Tibial nerve (tissue), 4 donors: ENCODE results near the gene LMBR1. TPM values are rescaled to one million over a fixed set of nuclear protein-coding genes. Genes with fewer than 3 reads are reported as not detected.
"Not testable (repeated sequence)": the region's sequence is repeated elsewhere in the genome, so short reads cannot be mapped to it uniquely, and the experiment has no call there.

ENCODE experiments used
- DNase-seq, 2 donors: peaks; one replicate each; pipeline ENCODE4 v3.0.0-alpha.2; 2019; ENCODE audit warnings: low spot score in 2 of 2
- H3K27ac ChIP-seq, 4 donors: fragments of 200-600 bp; sonication (generic) in 3 of 4; one replicate each; pipeline ENCODE4 v1.5.1; 2017 to 2019; ENCODE audit warnings: mild to moderate bottlenecking in 1 of 4
- H3K27me3 ChIP-seq, 2 donors: fragments of 200-600 bp; sonication (generic) in 1 of 2; one replicate each; pipeline versions ENCODE4 v1.5.1 to v1.6.0; 2017 to 2019
- H3K36me3 ChIP-seq, 3 donors: fragments of 200-600 bp; sonication (generic); one replicate each; pipeline ENCODE4 v1.5.1; 2018 to 2019
- H3K4me1 ChIP-seq, 4 donors: fragments of 200-600 bp; sonication (generic) in 3 of 4; one replicate each; pipeline ENCODE4 v1.5.1; 2017 to 2019
- H3K4me3 ChIP-seq, 4 donors: fragments of 200-600 bp; sonication (generic) in 3 of 4; one replicate each; pipeline ENCODE4 v1.5.1; 2017 to 2019; ENCODE audit warnings: mild to moderate bottlenecking in 1 of 4, moderate library complexity in 1 of 4
- H3K9me3 ChIP-seq, 4 donors: fragments of 200-600 bp; sonication (generic) in 3 of 4; one replicate each; pipeline ENCODE4 v1.5.1; 2017 to 2019
- CTCF ChIP-seq, 5 experiments: fragments of 200-600 bp in 3 of 5; fragments of 450-650 bp in 2 of 5; sonication (generic) in 3 of 5; IDR thresholded peaks; one replicate each; pipeline ENCODE4 v1.5.1; 2016 to 2019; ENCODE audit warnings: antibody characterized with exemption in 5 of 5, mild to moderate bottlenecking in 3 of 5, moderate library complexity in 2 of 5
- EP300 ChIP-seq, 2 donors: sonication (generic); formaldehyde crosslinking; IDR thresholded peaks; one replicate each; pipeline ENCODE4 v1.6.1; 2017; ENCODE audit warnings: antibody characterized with exemption in 2 of 2, mild to moderate bottlenecking in 1 of 2
- POLR2A ChIP-seq, 2 donors: fragments of 450-650 bp; IDR thresholded peaks; one replicate each; pipeline ENCODE4 v1.6.1; 2017; ENCODE audit warnings: antibody characterized with exemption in 2 of 2, mild to moderate bottlenecking in 2 of 2, moderate library complexity in 2 of 2
- WGBS, 2 donors: methylation state at CpG; one replicate each; pipeline ENCODE4 v1.1.5; 2018; 5-methylcytosine and 5-hydroxymethylcytosine counted together
- total RNA-seq, 4 donors: library from RNA; depleted of rRNA; stranded (reverse); fragments of >200 nt; gene quantifications; one replicate each; pipeline ENCODE4 v1.1.0, GENCODE V29; 2016

Gene LMBR1
- total RNA-seq, 4 donors from 2014 or later = 48.1 to 139 (median 77.3) TPM

GRCh38 chr7:156865493-156865892, 27.5 kb downstream of the LMBR1 start:
- H3K36me3 ChIP-seq = peaks cover 0 to 22% (median 0%) of the 10 kb centered on the region in 3 donors
- no peak overlapping the region for H3K27ac ChIP-seq
- WGBS, 2 donors = 16 to 74% methylated on average over 1 of the region's 1 CpG
- no peaks in the 10 kb centered on the region for H3K27me3 ChIP-seq
- DNase-seq = no peak
- H3K4me3 ChIP-seq = no peak overlapping the region
- no peak for TF ChIP-seq POLR2A (IDR thresholded peaks at IDR 0.05)
- TF ChIP-seq EP300 (IDR thresholded peaks at IDR 0.05) = no peak
- TF ChIP-seq CTCF (IDR thresholded peaks at IDR 0.05) = no peak
- peaks cover 0 to 14% (median 0%) of the 10 kb centered on the region in 4 donors for H3K9me3 ChIP-seq
- no peaks in the 10 kb centered on the region for H3K4me1 ChIP-seq

GRCh38 chr7:156862022-156862421, 31.0 kb downstream of the LMBR1 start:
- peaks cover 0 to 38% (median 0%) of the 10 kb centered on the region in 3 donors for H3K36me3 ChIP-seq
- peaks cover 0 to 45% (median 8%) of the 10 kb centered on the region in 4 donors for H3K9me3 ChIP-seq
- H3K27me3 ChIP-seq, H3K4me3 ChIP-seq, H3K4me1 ChIP-seq, DNase-seq, H3K27ac ChIP-seq: not testable (repeated sequence)
- WGBS, 2 donors = 96 to 98% methylated on average over 2 of the region's 2 CpGs

- no peaks in the 10 kb centered on the region for H3K27me3 ChIP-seq
- 94 to 100% methylated on average over 2 of the region's 2 CpGs for WGBS, 2 donors
- H3K36me3 ChIP-seq = peaks cover 0 to 38% (median 0%) of the 10 kb centered on the region in 3 donors
- TF ChIP-seq POLR2A (IDR thresholded peaks at IDR 0.05) (no peak), EP300 (IDR thresholded peaks at IDR 0.05) (no peak), CTCF (IDR thresholded peaks at IDR 0.05) (no peak)
- H3K4me1 ChIP-seq = no peaks in the 10 kb centered on the region
- H3K4me3 ChIP-seq = no peak overlapping the region
- no peak overlapping the region for H3K27ac ChIP-seq
- peaks cover 0 to 49% (median 8%) of the 10 kb centered on the region in 4 donors for H3K9me3 ChIP-seq
- DNase-seq = no peak
Measured at GRCh38 chr7:156861212-156861611, 31.8 kb downstream of the LMBR1 start.

GRCh38 chr7:156860099-156860498, 32.9 kb downstream of the LMBR1 start:
- 95 to 97% methylated on average over 8 of the region's 8 CpGs for WGBS, 2 donors
- H3K4me3 ChIP-seq, DNase-seq, H3K4me1 ChIP-seq, H3K27me3 ChIP-seq, H3K27ac ChIP-seq: not testable (repeated sequence)
- Histone ChIP-seq H3K9me3 (peaks cover 0 to 55% (median 8%) of the 10 kb centered on the region in 4 donors), H3K36me3 (peaks cover 0 to 38% (median 0%) of the 10 kb centered on the region in 3 donors)

- Histone ChIP-seq H3K27ac (no peak overlapping the region), H3K4me3 (no peak overlapping the region), H3K4me1 (no peaks in the 10 kb centered on the region), H3K36me3 (peaks cover 0 to 38% (median 0%) of the 10 kb centered on the region in 3 donors), H3K27me3 (no peaks in the 10 kb centered on the region), H3K9me3 (peaks cover 0 to 67% (median 8%) of the 10 kb centered on the region in 4 donors)
- DNase-seq = no peak
- TF ChIP-seq CTCF (IDR thresholded peaks at IDR 0.05) (no peak), EP300 (IDR thresholded peaks at IDR 0.05) (no peak), POLR2A (IDR thresholded peaks at IDR 0.05) (no peak)
Measured at GRCh38 chr7:156858523-156858922, 34.5 kb downstream of the LMBR1 start.

GRCh38 chr7:156857757-156858156, 35.2 kb downstream of the LMBR1 start:
- WGBS, 2 donors = 95 to 98% methylated on average over 1 of the region's 1 CpG
- H3K36me3 ChIP-seq = peaks cover 0 to 37% (median 0%) of the 10 kb centered on the region in 3 donors
- TF ChIP-seq CTCF (IDR thresholded peaks at IDR 0.05) = no peak
- no peak for TF ChIP-seq POLR2A (IDR thresholded peaks at IDR 0.05)
- TF ChIP-seq EP300 (IDR thresholded peaks at IDR 0.05) = no peak

More at GRCh38 chr7:156857757-156858156, 35.2 kb downstream of the LMBR1 start:
- no peak overlapping the region for H3K27ac ChIP-seq
- H3K4me1 ChIP-seq = no peaks in the 10 kb centered on the region
- DNase-seq = no peak
- peaks cover 0 to 67% (median 8%) of the 10 kb centered on the region in 4 donors for H3K9me3 ChIP-seq
- H3K27me3 ChIP-seq = no peaks in the 10 kb centered on the region
- no peak overlapping the region for H3K4me3 ChIP-seq
